SK-N-MC (cell line): ENCODE results near the gene RASSF4.

Experiments
- EZH2 ChIP-seq: fragments of 200-600 bp; sonication (generic); IDR thresholded peaks from one replicate; pipeline ENCODE4 v1.6.1; 2017; ENCODE audit warnings: antibody characterized with exemption
- FOXP2 ChIP-seq: optimal IDR thresholded peaks from 2 replicates; pipeline ENCODE3; 2011; ENCODE audit warnings: mild to moderate bottlenecking, moderate library complexity; ENCODE audit not compliant: insufficient read depth; ENCODE audit errors: extremely low read length, control extremely low read depth
- POLR2AphosphoS5 ChIP-seq: IDR thresholded peaks from 2 replicates; pipeline ENCODE4 v1.6.1; 2012; ENCODE audit warnings: mild to moderate bottlenecking, low read depth, low read length, borderline replicate concordance

DNA sequence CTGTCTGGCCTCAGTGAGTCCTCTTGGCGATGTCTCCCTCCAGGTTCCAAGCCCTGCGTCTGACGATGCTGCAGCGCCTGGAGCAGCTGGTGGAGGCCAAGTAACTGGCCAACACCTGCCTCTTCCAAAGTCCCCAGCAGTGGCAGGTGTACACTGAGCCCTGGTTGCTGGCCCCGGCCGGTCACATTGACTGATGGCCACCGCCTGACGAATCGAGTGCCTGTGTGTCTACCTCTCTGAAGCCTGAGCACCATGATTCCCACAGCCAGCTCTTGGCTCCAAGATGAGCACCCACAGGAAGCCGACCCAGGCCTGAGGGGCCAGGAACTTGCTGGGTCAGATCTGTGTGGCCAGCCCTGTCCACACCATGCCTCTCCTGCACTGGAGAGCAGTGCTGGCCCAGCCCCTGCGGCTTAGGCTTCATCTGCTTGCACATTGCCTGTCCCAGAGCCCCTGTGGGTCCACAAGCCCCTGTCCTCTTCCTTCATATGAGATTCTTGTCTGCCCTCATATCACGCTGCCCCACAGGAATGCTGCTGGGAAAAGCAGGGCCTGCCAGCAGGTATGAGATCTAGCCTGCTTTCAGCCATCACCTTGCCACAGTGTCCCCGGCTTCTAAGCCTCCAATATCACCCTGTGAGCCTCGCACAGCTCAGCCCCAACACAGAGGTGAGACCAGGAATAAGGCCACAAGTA is 33.8 kb downstream of the RASSF4 start:
- TF ChIP-seq EZH2 (no peak), POLR2AphosphoS5 (no peak), FOXP2 (no peak)
